Colonic mucosa (tissue), 4 donors: Measurements from ENCODE around the gene PAFAH2. TPM values are rescaled to one million over a fixed set of nuclear protein-coding genes. Genes with fewer than 3 reads are reported as not detected.

ENCODE experiments used
- DNase-seq: peaks from one replicate; pipeline ENCODE4 v3.0.0-alpha.2; 2020
- H3K27ac ChIP-seq: fragments of 200-600 bp; one replicate; pipeline ENCODE4 v1.8.0; 2021
- H3K27me3 ChIP-seq: fragments of 200-600 bp; one replicate; pipeline ENCODE4 v1.8.0; 2021
- H3K36me3 ChIP-seq: fragments of 200-600 bp; one replicate; pipeline ENCODE4 v1.8.0; 2021
- H3K4me1 ChIP-seq: fragments of 200-600 bp; one replicate; pipeline ENCODE4 v1.8.0; 2021; ENCODE audit warnings: mild to moderate bottlenecking
- H3K4me3 ChIP-seq: fragments of 200-600 bp; one replicate; pipeline ENCODE4 v1.8.0; 2021
- H3K9ac ChIP-seq, 2 donors: one replicate each; pipeline ENCODE4 v1.7.0; 2013; ENCODE audit warnings: control low read depth in 2 of 2, low read depth in 2 of 2, low read length in 2 of 2
- H3K9me3 ChIP-seq: fragments of 200-600 bp; one replicate; pipeline ENCODE4 v1.8.0; 2021
- intact Hi-C: fragments of 100-400 bp; cut with DNase I; formaldehyde crosslinking; loops from one replicate; pipeline ENCODE4 v1.14.1; 2022
- total RNA-seq, 2 donors: library from RNA; stranded (reverse); fragmentation: NEBNext Ultra II Directional in 1 of 2; extraction: Animal tissue kit (Norgen Biotek cat#: 25700) in 1 of 2; gene quantifications; one replicate each; pipeline ENCODE4 v1.2.1, GENCODE V29; 2021
- TF ChIP-seq, protein P1 (sequence below): fragments of 200-600 bp; IDR thresholded peaks from one replicate; pipeline ENCODE4 v1.8.0; 2022; ENCODE audit warnings: antibody characterized with exemption, mild to moderate bottlenecking
- donor health status: healthy.
- donor health status: DM: no; HTN: no; CAD: no.
- donor health status: DM: no; HTN: no; CAD: no.

Gene PAFAH2
- total RNA-seq, 2 donors from 2014 or later = 34.8 to 40.8 TPM

DNA sequence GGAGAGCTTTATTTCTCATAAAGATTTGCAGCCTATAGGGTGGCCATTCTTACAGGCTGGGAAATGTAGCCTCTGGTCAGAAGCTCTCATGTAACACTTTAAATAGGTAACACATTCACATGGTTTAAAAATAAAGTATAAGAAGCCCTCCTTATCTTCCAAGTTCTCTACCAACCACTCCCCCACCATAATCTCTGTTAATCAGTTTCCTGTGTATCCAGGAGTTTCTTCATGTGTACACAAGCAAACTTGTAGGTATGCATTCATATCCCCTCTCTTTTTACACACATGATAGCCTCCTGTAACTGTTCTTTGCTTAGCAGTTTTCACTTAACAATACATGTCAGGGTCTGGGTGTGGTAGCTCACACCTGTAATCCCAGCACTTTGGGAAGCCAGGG lies 86.7 kb downstream of the PAFAH2 start:
- Histone ChIP-seq H3K27me3 (no peaks in the 10 kb centered on the region), H3K27ac (no peak overlapping the region), H3K4me3 (no peak overlapping the region), H3K9ac (no peak overlapping the region), H3K9me3 (no peaks in the 10 kb centered on the region), H3K4me1 (no peaks in the 10 kb centered on the region), H3K36me3 (no peaks in the 10 kb centered on the region)
- no peak for DNase-seq
- intact Hi-C loops = no loop called here
- TF ChIP-seq, protein P1, sequence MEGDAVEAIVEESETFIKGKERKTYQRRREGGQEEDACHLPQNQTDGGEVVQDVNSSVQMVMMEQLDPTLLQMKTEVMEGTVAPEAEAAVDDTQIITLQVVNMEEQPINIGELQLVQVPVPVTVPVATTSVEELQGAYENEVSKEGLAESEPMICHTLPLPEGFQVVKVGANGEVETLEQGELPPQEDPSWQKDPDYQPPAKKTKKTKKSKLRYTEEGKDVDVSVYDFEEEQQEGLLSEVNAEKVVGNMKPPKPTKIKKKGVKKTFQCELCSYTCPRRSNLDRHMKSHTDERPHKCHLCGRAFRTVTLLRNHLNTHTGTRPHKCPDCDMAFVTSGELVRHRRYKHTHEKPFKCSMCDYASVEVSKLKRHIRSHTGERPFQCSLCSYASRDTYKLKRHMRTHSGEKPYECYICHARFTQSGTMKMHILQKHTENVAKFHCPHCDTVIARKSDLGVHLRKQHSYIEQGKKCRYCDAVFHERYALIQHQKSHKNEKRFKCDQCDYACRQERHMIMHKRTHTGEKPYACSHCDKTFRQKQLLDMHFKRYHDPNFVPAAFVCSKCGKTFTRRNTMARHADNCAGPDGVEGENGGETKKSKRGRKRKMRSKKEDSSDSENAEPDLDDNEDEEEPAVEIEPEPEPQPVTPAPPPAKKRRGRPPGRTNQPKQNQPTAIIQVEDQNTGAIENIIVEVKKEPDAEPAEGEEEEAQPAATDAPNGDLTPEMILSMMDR = no peak

Other genes starting within 250 kb of the PAFAH2 start
- 10 to 100 TPM; 39.6 to 43.3 TPM for gene SELENON, start 197.9 kb downstream of the PAFAH2 start, total RNA-seq
- gene MTFR1L, start 178.1 kb downstream of the PAFAH2 start, total RNA-seq = 10 to 100 TPM; 36.3 to 48.6 TPM
- 1 to 10 TPM; 1.2 to 4.8 TPM for gene AUNIP, start 138.6 kb downstream of the PAFAH2 start, total RNA-seq
- gene PAQR7, start 122.4 kb downstream of the PAFAH2 start, total RNA-seq = 1 to 10 TPM; 2.5 to 3.4 TPM
- gene STMN1, start 91.6 kb downstream of the PAFAH2 start, total RNA-seq = 100 to 1,000 TPM in 1 of 2 donors, 10 to 100 TPM in 1; 79.1 to 149 TPM
- under 1 TPM; 0.05 to 0.29 TPM for gene EXTL1, start 23.7 kb upstream of the PAFAH2 start, total RNA-seq
- gene SLC30A2, start 48.1 kb upstream of the PAFAH2 start, total RNA-seq = under 1 TPM; 0.27 to 0.42 TPM
- under 1 TPM in 1 of 2 donors, not detected in 1; 0.15 TPM for gene TRIM63, start 69.6 kb upstream of the PAFAH2 start, total RNA-seq
- 10 to 100 TPM; 12.5 to 14.8 TPM for gene PDIK1L, start 113.8 kb upstream of the PAFAH2 start, total RNA-seq
- 1 to 10 TPM in 1 of 2 donors, under 1 TPM in 1; 0.57 to 1.1 TPM for gene FAM110D, start 161.0 kb upstream of the PAFAH2 start, total RNA-seq
- not detected for gene C1orf232, start 170.9 kb upstream of the PAFAH2 start, total RNA-seq
- gene ZNF593, start 171.8 kb upstream of the PAFAH2 start, total RNA-seq = 10 to 100 TPM; 22.0 to 47.7 TPM
- gene ZNF593OS, start 173.8 kb upstream of the PAFAH2 start, total RNA-seq = not detected
- gene CNKSR1, start 179.4 kb upstream of the PAFAH2 start, total RNA-seq = 10 to 100 TPM; 35.3 to 46.8 TPM
- gene CATSPER4, start 192.5 kb upstream of the PAFAH2 start, total RNA-seq = not detected
- 10 to 100 TPM; 10.7 to 18.8 TPM for gene CEP85, start 236.1 kb upstream of the PAFAH2 start, total RNA-seq